ENCODE results near the gene OCSTAMP.

GRCh38 chr20:46546298-46546697 lies 4.2 kb downstream of the OCSTAMP start:
- TF ChIP-seq REST (IDR thresholded peaks at IDR 0.05; ENCODE audit: insufficient read depth in 1 of 2, low read depth in 2 of 2, low read length in 1 of 2) (no peak), SIN3A (IDR thresholded peaks at IDR 0.05; ENCODE audit: borderline replicate concordance, insufficient read depth, low read depth, low read length) (no peak), POLR2AphosphoS5 (IDR thresholded peaks at IDR 0.05; ENCODE audit: low read depth, low read length) (no peak)
- TF ChIP-seq, protein P1, sequence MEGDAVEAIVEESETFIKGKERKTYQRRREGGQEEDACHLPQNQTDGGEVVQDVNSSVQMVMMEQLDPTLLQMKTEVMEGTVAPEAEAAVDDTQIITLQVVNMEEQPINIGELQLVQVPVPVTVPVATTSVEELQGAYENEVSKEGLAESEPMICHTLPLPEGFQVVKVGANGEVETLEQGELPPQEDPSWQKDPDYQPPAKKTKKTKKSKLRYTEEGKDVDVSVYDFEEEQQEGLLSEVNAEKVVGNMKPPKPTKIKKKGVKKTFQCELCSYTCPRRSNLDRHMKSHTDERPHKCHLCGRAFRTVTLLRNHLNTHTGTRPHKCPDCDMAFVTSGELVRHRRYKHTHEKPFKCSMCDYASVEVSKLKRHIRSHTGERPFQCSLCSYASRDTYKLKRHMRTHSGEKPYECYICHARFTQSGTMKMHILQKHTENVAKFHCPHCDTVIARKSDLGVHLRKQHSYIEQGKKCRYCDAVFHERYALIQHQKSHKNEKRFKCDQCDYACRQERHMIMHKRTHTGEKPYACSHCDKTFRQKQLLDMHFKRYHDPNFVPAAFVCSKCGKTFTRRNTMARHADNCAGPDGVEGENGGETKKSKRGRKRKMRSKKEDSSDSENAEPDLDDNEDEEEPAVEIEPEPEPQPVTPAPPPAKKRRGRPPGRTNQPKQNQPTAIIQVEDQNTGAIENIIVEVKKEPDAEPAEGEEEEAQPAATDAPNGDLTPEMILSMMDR (IDR thresholded peaks at IDR 0.05), result no peak

Data from Panc1 (cell line).